Measurements from ENCODE around the gene ZDHHC12. TPM values are rescaled to one million over a fixed set of nuclear protein-coding genes. Genes with fewer than 3 reads are reported as not detected.

Gene ZDHHC12
- total and polyA plus RNA-seq, 2 of the 13 experiments (the other 11 are each of a cell fraction or from before 2014, with no cell fraction given) = 25.4 to 28.0 TPM

DNA sequence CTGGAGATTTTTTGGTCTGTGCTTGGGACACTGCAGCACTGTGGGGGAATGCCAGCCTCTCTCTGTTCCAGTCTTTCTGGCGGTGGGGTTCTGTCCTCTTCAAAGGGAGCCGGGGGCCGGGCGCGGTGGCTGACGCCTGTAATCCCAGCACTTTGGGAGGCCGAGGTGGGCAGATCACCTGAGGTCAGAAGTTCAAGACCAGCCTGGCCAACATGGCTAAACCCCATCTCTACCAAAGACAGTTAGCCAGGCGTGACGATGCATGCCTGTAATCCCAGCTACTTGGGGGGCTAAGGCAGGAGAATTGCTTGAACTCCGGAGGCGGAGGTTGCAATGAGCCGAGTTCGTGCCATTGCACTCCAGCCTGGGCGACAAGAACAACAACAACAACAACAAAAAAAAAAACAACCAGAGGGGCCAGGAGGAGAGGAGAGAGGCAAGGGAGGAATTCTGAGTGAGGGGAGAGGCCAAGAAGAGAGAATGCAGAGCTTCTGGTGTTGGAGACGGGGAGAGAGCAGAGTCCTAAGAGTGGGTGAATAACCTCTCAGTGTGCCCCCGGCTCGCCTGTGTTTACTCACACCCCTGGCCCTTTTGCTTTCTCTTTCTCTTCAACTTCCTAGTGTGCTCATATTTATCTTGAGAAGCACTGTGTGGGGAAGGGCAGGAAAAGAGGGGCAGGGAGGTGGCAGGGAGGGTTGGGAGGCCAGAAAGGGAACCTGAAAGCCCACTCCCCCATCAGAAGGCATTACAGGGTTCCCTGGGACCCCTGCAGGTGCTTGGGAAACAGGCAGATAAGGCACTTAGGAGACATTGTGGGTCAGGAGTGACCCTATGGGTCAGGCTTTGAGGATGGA lies 38.1 kb downstream of the ZDHHC12 start (continued):
- TF ChIP-seq, protein P1, sequence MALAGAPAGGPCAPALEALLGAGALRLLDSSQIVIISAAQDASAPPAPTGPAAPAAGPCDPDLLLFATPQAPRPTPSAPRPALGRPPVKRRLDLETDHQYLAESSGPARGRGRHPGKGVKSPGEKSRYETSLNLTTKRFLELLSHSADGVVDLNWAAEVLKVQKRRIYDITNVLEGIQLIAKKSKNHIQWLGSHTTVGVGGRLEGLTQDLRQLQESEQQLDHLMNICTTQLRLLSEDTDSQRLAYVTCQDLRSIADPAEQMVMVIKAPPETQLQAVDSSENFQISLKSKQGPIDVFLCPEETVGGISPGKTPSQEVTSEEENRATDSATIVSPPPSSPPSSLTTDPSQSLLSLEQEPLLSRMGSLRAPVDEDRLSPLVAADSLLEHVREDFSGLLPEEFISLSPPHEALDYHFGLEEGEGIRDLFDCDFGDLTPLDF (CRISPR knock-in tag; IDR thresholded peaks at IDR 0.05) = no peak
- TF ChIP-seq NR3C1 (CRISPR knock-in tag; IDR thresholded peaks at IDR 0.05) (no peak), ZNF496 (CRISPR knock-in tag; IDR thresholded peaks at IDR 0.05; ENCODE audit: insufficient replicate concordance) (no peak), ZZZ3 (CRISPR knock-in tag; IDR thresholded peaks at IDR 0.05; ENCODE audit: borderline replicate concordance) (no peak), ATF7 (IDR thresholded peaks at IDR 0.05) (no peak), ATF7 (CRISPR knock-in tag; IDR thresholded peaks at IDR 0.05) (no peak), ZNF768 (CRISPR knock-in tag; IDR thresholded peaks at IDR 0.05) (no peak), SAP130 (CRISPR knock-in tag; IDR thresholded peaks at IDR 0.05; ENCODE audit: low read depth) (0 out of 2 replicates have a peak, but pooled peaks have one; percentile 13), IRF2 (CRISPR knock-in tag; IDR thresholded peaks at IDR 0.05) (0 out of 2 replicates have a peak, but pooled peaks have one; percentile 54), FOSL2 (CRISPR knock-in tag; IDR thresholded peaks at IDR 0.05) (no peak), ATRX (CRISPR knock-in tag; IDR thresholded peaks at IDR 0.05; ENCODE audit: borderline replicate concordance) (no peak), HMG20A (CRISPR knock-in tag; IDR thresholded peaks at IDR 0.05; ENCODE audit: borderline replicate concordance) (no peak), SALL1 (CRISPR knock-in tag; IDR thresholded peaks at IDR 0.05) (no peak), KDM2A (CRISPR knock-in tag; IDR thresholded peaks at IDR 0.05; ENCODE audit: borderline replicate concordance, low read depth) (no peak), FOXA1 (IDR thresholded peaks at IDR 0.05) (no peak), FOXA1 (CRISPR knock-in tag; IDR thresholded peaks at IDR 0.05) (peak; percentile 50; the same call in 1 of the 2 replicates), ZNF749 (CRISPR knock-in tag; IDR thresholded peaks at IDR 0.05; ENCODE audit: borderline replicate concordance) (no peak), ZNF577 (CRISPR knock-in tag; IDR thresholded peaks at IDR 0.05; ENCODE audit: borderline replicate concordance, low read depth) (no peak), HOXA9 (CRISPR knock-in tag; IDR thresholded peaks at IDR 0.05; ENCODE audit: borderline replicate concordance) (no peak), SRSF9 (IDR thresholded peaks at IDR 0.05; ENCODE audit: borderline replicate concordance, insufficient read depth, low read depth, low read length, poor library complexity, severe bottlenecking) (no peak)
- TF ChIP-seq, protein P2, sequence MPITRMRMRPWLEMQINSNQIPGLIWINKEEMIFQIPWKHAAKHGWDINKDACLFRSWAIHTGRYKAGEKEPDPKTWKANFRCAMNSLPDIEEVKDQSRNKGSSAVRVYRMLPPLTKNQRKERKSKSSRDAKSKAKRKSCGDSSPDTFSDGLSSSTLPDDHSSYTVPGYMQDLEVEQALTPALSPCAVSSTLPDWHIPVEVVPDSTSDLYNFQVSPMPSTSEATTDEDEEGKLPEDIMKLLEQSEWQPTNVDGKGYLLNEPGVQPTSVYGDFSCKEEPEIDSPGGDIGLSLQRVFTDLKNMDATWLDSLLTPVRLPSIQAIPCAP (CRISPR knock-in tag; IDR thresholded peaks at IDR 0.05; ENCODE audit: low read depth) = 0 out of 2 replicates have a peak, but pooled peaks have one; percentile 36
- TF ChIP-seq, protein P3, sequence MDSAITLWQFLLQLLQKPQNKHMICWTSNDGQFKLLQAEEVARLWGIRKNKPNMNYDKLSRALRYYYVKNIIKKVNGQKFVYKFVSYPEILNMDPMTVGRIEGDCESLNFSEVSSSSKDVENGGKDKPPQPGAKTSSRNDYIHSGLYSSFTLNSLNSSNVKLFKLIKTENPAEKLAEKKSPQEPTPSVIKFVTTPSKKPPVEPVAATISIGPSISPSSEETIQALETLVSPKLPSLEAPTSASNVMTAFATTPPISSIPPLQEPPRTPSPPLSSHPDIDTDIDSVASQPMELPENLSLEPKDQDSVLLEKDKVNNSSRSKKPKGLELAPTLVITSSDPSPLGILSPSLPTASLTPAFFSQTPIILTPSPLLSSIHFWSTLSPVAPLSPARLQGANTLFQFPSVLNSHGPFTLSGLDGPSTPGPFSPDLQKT (CRISPR knock-in tag; IDR thresholded peaks at IDR 0.05; ENCODE audit: borderline replicate concordance) = no peak
- TF ChIP-seq, protein P4, sequence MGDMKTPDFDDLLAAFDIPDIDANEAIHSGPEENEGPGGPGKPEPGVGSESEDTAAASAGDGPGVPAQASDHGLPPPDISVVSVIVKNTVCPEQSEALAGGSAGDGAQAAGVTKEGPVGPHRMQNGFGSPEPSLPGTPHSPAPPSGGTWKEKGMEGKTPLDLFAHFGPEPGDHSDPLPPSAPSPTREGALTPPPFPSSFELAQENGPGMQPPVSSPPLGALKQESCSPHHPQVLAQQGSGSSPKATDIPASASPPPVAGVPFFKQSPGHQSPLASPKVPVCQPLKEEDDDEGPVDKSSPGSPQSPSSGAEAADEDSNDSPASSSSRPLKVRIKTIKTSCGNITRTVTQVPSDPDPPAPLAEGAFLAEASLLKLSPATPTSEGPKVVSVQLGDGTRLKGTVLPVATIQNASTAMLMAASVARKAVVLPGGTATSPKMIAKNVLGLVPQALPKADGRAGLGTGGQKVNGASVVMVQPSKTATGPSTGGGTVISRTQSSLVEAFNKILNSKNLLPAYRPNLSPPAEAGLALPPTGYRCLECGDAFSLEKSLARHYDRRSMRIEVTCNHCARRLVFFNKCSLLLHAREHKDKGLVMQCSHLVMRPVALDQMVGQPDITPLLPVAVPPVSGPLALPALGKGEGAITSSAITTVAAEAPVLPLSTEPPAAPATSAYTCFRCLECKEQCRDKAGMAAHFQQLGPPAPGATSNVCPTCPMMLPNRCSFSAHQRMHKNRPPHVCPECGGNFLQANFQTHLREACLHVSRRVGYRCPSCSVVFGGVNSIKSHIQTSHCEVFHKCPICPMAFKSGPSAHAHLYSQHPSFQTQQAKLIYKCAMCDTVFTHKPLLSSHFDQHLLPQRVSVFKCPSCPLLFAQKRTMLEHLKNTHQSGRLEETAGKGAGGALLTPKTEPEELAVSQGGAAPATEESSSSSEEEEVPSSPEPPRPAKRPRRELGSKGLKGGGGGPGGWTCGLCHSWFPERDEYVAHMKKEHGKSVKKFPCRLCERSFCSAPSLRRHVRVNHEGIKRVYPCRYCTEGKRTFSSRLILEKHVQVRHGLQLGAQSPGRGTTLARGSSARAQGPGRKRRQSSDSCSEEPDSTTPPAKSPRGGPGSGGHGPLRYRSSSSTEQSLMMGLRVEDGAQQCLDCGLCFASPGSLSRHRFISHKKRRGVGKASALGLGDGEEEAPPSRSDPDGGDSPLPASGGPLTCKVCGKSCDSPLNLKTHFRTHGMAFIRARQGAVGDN (CRISPR knock-in tag; IDR thresholded peaks at IDR 0.05) = no peak

Data from HepG2 (cell line).